ENCODE results near the gene CACNA2D2.

Gene CACNA2D2

GRCh38 chr3:50324351-50325112 is 178.9 kb downstream of the CACNA2D2 start:
- DNase-seq, result peak; percentile 51

GRCh38 chr3:50323614-50324199 is 179.7 kb downstream of the CACNA2D2 start:
- DNase-seq, result no peak

- DNase-seq, result no peak
Measured at GRCh38 chr3:50323092-50323600, 180.3 kb downstream of the CACNA2D2 start.

GRCh38 chr3:50322386-50323091 is 180.9 kb downstream of the CACNA2D2 start, which contains the start of gene HYAL2:
TSS of gene HYAL2 (minus strand) at chr3:50322745. CDS start at chr3:50320489, 2,256 bp downstream.
- DNase-seq, result no peak

- no peak for DNase-seq
Measured at GRCh38 chr3:50322115-50322385, 181.4 kb downstream of the CACNA2D2 start.

GRCh38 chr3:50321336-50322114 is 181.9 kb downstream of the CACNA2D2 start:
- peak; percentile 70 for DNase-seq

- DNase-seq, result peak; percentile 45
Measured at GRCh38 chr3:50320853-50321335, 182.5 kb downstream of the CACNA2D2 start.

GRCh38 chr3:50319894-50320625 is 183.4 kb downstream of the CACNA2D2 start:
- DNase-seq, result no peak

GRCh38 chr3:50319181-50319893 is 184.1 kb downstream of the CACNA2D2 start:
- no peak for DNase-seq

GRCh38 chr3:50318615-50319014 is 184.8 kb downstream of the CACNA2D2 start:
- no peak for DNase-seq

GRCh38 chr3:50318163-50318562 is 185.3 kb downstream of the CACNA2D2 start:
- no peak for DNase-seq

- DNase-seq, result no peak
Measured at GRCh38 chr3:50317300-50317699, 186.1 kb downstream of the CACNA2D2 start.

- DNase-seq, result peak; percentile 73
Measured at GRCh38 chr3:50316657-50317242, 186.7 kb downstream of the CACNA2D2 start.

- DNase-seq, result no peak
Measured at GRCh38 chr3:50314816-50315215, 188.6 kb downstream of the CACNA2D2 start.

- no peak for DNase-seq
Measured at GRCh38 chr3:50314342-50314741, 189.1 kb downstream of the CACNA2D2 start.

Data from T-helper 9 cell (primary cell).